Stimulated activated CD4-positive, alpha-beta T cell treated with anti-CD3 and anti-CD28 coated beads, TNF-alpha, amount 100 ng/mL, for 1 hour (primary cell): Measurements from ENCODE around the gene TMEM60.
"Not testable (repeated sequence)": the region's sequence is repeated elsewhere in the genome, so short reads cannot be mapped to it uniquely, and the experiment has no call there.

Experiments used
- DNase-seq, 3 donors: peaks; one replicate each; pipeline ENCODE4 v3.0.0-alpha.2; 2020; ENCODE audit warnings: low read depth in 3 of 3, low spot score in 1 of 3

The TMEM60 gene

GRCh38 chr7:77812290-77812685 lies 14.1 kb upstream of the TMEM60 start:
- DNase-seq = no peak

DNA sequence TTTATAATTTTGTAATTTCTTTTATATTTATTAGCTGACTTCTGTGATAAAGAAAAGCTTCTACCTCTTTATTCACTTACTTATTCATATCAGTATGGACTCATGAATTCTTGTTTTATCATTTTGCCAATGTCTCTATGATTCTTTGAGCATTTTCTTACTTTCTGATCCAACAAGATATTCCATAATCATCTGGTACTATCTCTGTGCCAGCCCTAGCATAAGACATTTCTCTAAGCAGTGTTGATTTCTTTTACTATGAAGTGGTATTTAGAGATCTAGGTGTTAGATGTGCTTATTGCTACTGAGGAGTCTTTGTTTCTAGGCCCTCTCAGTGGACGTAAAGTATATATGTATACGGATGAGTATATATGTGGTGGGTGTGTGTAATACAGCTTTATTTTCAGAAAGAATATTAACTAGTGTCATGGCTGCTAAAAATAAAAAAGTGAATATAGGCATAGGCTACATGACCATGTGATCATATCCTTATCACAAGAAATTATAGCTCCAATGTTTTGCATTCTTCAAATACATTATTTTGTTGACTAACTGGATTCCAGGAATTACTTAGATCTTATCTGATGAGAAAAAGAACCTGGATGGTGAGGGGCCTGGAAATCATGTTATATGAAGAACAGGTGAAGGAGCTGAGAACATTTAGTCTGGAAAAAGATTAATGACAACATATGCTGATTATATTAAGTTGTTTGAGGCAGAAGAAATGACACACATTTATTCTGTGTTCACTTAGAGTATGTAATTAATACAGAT lies 13.5 kb upstream of the TMEM60 start:
- DNase-seq = no peak

DNA sequence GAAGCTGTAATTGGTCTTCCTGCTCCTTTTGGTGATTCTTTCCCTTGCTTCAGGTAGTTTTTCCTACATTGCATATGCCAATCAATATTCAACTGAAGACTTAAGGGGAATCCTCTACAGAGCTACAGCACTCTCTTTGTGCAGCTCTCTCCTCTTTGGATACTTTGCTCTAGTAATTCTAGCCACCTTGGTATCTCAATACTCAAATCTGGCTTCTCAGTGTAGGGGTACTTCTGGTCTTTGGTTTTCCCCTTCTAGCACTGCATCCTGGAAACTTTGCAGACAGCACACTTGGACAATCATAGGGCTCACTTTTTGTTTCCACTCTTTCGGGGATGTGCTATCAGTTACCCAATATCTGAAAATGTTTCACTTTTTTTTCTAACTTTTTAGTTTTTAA lies 10.3 kb upstream of the TMEM60 start:
- DNase-seq = no peak

DNA sequence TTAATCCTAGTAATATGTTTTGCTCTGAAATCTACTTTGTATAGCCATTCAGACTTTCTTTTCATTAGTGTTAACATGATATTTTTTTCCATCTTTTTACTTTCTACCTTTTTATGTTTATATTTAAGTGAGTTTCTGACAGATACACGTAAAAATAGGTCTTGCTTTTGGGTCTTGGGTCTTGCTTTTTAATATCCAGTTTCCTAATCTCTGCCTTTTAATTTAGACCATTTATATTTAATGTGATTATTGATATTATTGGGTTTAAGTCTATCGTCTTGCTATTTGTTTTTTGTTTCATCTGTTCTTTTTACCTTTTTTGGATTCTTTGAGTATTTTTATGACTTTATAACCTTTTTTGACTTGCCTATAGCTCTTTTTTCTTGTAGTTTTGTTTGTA lies 8.2 kb upstream of the TMEM60 start:
- no peak for DNase-seq

- DNase-seq = no peak
Measured at GRCh38 chr7:77802557-77803405, 4.5 kb upstream of the TMEM60 start.

DNA sequence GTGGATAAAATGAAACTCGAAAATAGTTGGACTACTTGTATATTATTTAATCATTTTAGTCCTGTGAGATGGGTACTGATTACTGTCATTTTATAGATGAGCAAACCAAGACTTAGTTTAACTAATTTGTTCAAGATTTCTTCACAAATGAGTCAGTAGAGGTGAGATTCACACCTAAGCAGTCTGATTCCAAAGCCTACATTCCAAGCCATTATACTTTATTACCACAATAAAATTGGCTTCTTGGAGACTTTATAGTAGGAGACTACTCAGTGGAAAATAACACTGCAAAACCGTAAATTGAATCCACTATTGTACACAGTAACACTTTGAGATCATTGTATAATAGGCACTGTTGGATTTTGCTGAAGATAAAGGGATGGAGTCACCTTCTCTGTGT lies 2.5 kb upstream of the TMEM60 start:
- DNase-seq = no peak

GRCh38 chr7:77800158-77800557 lies 1.9 kb upstream of the TMEM60 start:
- no peak for DNase-seq

DNA sequence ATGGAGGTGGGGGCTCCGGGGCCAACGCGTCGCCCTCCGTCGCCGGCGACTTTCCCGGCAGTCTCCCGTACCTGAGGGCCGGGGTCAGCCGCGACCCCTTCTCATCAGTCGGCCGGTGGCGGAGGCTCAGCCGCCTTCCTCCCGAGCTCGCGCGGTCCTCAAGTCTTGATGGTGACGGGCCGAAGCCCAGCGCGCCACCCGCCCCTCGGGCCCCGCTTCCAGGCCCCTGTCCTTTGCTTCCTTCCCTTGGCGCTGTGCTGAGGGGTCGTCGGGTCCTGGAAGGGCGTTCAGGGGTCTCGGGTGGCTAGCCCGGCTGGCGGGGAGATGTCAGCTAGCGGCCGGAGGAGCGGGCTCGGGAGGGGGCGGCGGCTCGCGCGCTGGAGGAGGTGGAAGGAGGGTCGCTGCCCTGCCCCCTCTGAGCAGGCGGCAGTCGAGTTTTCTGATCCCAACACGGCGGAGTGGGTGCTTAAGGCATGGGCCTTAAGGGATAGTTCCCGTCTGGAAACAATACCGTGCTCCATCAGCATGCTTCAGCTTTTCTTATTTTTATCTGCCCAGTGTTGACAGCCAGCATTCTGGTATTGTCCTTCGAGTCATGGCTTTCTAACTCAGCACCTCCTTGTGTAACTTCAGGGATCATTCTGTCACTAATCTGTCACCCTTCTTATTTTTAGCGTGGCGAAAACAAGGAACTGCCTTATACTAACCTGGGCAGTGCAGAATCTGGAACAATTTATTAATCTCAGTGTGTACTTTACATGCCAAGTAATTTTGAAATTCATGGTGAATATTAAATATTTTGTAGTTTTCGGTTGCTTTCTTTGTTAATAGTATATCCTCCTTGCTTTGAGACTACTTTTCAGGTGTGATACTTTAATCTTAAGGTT lies 1.1 kb upstream of the TMEM60 start:
- DNase-seq = no peak

GRCh38 chr7:77797734-77798393 lies 370 bp downstream of the TMEM60 start:
- no peak for DNase-seq

GRCh38 chr7:77796960-77797359 lies 1.3 kb downstream of the TMEM60 start:
- no peak for DNase-seq

- no peak for DNase-seq
Measured at GRCh38 chr7:77796109-77796508, 2.1 kb downstream of the TMEM60 start.

DNA sequence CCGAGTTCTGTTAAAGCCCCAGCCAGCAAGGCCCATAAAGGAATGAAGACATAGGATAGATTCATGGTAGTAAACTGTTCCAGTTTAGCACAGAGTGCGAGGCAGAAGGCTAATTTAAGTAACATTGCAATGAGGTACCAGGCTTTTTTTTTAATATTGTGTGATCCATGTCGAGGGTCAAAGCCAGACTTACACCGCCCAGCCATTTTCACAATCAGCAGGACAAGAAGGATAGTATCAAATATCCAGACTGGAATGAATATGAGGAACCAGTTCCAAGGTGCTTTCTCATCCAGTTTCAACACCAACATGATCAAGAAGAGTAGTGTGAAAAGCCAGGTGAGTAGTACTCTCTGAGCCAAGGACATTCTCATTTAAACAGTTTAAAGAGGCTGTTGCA lies 4.2 kb downstream of the TMEM60 start:
- DNase-seq = no peak

DNA sequence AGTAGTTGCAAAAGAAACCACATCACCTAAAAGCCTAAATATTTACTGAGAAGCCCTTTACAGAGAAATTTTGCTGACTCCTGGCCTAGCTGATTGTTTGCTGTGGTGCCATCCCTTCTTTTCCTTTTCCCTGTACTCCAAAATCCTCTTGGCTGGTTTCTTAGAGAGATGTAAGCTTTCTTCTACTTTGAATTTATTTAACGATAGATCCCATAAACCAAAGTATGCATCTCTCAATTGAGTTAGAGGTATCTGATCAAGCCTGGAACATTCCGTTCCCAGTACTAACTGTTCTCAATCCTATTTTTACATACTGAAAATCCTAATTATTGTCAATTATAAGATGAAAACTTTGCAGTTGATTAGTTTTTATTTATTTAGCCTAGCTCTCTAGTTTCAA lies 6.3 kb downstream of the TMEM60 start:
- DNase-seq = no peak

GRCh38 chr7:77791336-77791735 lies 6.9 kb downstream of the TMEM60 start:
- no peak for DNase-seq

DNA sequence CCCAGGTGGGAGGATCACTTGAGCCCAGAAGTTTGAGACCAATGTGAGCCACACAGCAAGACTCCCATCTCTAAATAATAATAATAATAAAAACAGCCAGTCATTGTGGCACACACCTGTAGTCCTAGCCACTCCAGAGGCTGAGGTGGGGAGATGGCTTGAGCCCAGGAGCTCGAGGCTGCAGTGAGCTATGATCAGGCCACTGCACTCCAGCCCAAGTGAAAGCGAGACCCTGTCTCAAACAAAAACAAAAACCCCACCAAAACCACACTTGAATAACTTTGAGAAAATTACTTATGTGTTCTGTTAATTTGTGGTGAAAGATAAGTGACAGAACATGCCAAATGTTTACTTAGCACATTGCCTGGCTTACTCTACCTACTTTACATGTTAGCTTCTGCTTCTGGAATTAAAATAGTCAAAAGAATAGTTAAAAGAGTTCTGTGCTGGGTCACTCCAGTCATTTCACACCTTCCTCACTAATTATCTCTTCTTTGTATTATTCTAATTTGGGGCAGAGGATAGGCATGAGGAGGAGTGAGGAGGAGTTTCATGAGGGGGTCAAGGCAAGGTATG lies 9.8 kb downstream of the TMEM60 start:
- DNase-seq = no peak

GRCh38 chr7:77786741-77787140 lies 11.5 kb downstream of the TMEM60 start:
- no peak for DNase-seq

- DNase-seq = no peak
Measured at GRCh38 chr7:77786018-77786417, 12.2 kb downstream of the TMEM60 start.

- not testable (repeated sequence) for DNase-seq
Measured at GRCh38 chr7:77784426-77784825, 13.8 kb downstream of the TMEM60 start.

GRCh38 chr7:77783545-77783944 lies 14.7 kb downstream of the TMEM60 start:
- DNase-seq = no peak

GRCh38 chr7:77783111-77783510 lies 15.1 kb downstream of the TMEM60 start:
- DNase-seq = no peak

DNA sequence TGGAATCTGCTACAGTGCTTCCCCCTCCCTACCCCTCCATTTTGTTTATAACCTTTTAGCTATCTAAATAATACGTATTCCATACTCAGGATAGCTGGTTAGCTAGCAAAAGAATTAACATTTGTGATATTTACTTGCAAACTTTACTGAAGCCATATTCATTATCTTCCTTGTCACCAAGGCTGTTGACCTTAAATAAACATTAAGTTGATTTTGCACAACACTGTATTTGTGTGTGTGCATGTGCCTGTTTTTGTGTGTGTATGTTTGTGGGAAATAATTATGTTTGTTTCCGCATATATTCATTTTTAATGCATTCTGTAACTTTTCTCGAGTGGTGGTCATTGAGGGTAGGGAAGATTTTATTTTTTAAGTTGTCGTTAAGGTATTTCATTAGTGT lies 15.9 kb downstream of the TMEM60 start:
- DNase-seq = no peak
